ENCODE data around the gene MTR. TPM values are rescaled to one million over a fixed set of nuclear protein-coding genes. Genes with fewer than 3 reads are reported as not detected.

Gene MTR
- total RNA-seq, 2 experiments from 2014 or later: 22.3 to 63.8 TPM

DNA sequence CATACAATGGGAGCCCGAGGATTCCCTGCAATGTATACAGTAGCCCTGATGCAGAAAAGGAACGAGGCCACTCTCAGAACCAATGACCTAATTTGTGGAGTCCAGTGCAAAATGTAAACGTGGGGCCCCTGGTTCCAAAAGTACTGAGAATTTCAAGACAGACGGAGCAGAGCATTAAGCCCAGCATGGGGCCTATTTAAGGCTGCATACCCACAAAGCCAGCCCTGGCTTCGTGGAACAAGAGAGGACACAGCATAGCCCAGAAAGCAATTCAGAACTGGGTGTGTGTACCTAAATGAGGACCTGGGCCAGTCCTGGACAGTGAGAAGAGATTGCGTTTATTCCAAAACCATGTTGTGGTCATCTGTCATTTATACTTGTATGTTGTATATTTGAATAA is 153.9 kb downstream of the MTR start:
- ChIA-PET POLR2A (no interaction called here), CTCF (ENCODE audit: unreplicated experiment) (no interaction called here)
- no peaks in the 10 kb centered on the region for H3K9me3 ChIP-seq (ENCODE audit: low read length)
- no TSS peak for BruUV-seq (replicated peaks)
- H3K27ac ChIP-seq (ENCODE audit: low read depth, low read length, poor library complexity, severe bottlenecking): no peak overlapping the region
- TF ChIP-seq EZH2phosphoT487 (IDR thresholded peaks at IDR 0.05; ENCODE audit: borderline replicate concordance, low read depth, low read length): no peak
- TF ChIP-seq, protein P1, sequence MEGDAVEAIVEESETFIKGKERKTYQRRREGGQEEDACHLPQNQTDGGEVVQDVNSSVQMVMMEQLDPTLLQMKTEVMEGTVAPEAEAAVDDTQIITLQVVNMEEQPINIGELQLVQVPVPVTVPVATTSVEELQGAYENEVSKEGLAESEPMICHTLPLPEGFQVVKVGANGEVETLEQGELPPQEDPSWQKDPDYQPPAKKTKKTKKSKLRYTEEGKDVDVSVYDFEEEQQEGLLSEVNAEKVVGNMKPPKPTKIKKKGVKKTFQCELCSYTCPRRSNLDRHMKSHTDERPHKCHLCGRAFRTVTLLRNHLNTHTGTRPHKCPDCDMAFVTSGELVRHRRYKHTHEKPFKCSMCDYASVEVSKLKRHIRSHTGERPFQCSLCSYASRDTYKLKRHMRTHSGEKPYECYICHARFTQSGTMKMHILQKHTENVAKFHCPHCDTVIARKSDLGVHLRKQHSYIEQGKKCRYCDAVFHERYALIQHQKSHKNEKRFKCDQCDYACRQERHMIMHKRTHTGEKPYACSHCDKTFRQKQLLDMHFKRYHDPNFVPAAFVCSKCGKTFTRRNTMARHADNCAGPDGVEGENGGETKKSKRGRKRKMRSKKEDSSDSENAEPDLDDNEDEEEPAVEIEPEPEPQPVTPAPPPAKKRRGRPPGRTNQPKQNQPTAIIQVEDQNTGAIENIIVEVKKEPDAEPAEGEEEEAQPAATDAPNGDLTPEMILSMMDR (conservative IDR thresholded peaks at IDR 0.05; ENCODE audit: low read length): no peak
- H2AFZ ChIP-seq (ENCODE audit: low read length): no peak overlapping the region
- H3K36me3 ChIP-seq (ENCODE audit: insufficient read depth, low read length): no peaks in the 10 kb centered on the region
- intact Hi-C loops (cut with micrococcal nuclease; ENCODE audit: unreplicated experiment): no loop called here
- H3K79me2 ChIP-seq (ENCODE audit: insufficient read depth, low read depth, low read length): no peaks in the 10 kb centered on the region
- no peak for DNase-seq (ENCODE audit: low spot score)
- no peaks in the 10 kb centered on the region for H3K4me1 ChIP-seq (ENCODE audit: insufficient read depth, low read length, poor library complexity, severe bottlenecking)
- no peaks in the 10 kb centered on the region for H4K20me1 ChIP-seq (ENCODE audit: insufficient read depth, low read length)
- no peaks in the 10 kb centered on the region for H3K9me2 ChIP-seq (ENCODE audit: insufficient read depth, low read length)
- H3K4me3 ChIP-seq (ENCODE audit: low read depth, low read length, poor library complexity, severe bottlenecking): no peak overlapping the region
- H3K4me2 ChIP-seq (ENCODE audit: low read length): no peak overlapping the region

DNA sequence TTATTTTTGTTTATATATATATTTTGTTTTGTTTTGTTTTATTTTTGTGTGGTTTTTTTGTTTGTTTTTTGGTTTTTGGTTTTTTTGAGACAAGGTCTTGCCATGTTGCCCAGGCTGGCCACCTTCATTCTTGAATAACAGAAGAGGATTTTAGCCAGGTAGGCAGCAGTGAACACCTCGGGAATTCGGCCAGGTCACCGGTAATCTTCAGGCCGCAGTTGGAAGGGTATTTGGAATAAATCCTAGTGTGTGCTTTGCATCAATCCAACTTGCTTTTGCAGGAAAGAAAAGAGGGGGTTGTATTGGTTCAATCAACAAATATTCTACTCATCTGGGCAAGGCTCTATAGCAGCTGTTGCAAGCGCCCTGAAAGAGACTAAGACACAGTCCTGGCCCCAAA is 155.3 kb downstream of the MTR start:
- POLR2A ChIA-PET: interaction anchor here (0.6 kb wide), 1 partner anchor 553 kb away, joined by 3 read pairs; no protein-coding TSS in a partner anchor

GRCh38 chr1:236951672-236952071 is 156.6 kb downstream of the MTR start:
- intact Hi-C loops (cut with micrococcal nuclease; ENCODE audit: unreplicated experiment): no loop called here
- TF ChIP-seq, protein P1 (conservative IDR thresholded peaks at IDR 0.05; ENCODE audit: low read length): no peak
- no peak for TF ChIP-seq EZH2phosphoT487 (IDR thresholded peaks at IDR 0.05; ENCODE audit: borderline replicate concordance, low read depth, low read length)
- H3K9me2 ChIP-seq (ENCODE audit: insufficient read depth, low read length): no peaks in the 10 kb centered on the region
- no peak for DNase-seq (ENCODE audit: low spot score)
- H3K79me2 ChIP-seq (ENCODE audit: insufficient read depth, low read depth, low read length): no peaks in the 10 kb centered on the region
- H3K4me2 ChIP-seq (ENCODE audit: low read length): no peak overlapping the region
- no peak overlapping the region for H3K27ac ChIP-seq (ENCODE audit: low read depth, low read length, poor library complexity, severe bottlenecking)
- H4K20me1 ChIP-seq (ENCODE audit: insufficient read depth, low read length): no peaks in the 10 kb centered on the region
- no TSS peak for BruUV-seq (replicated peaks)
- ChIA-PET POLR2A (no interaction called here), CTCF (ENCODE audit: unreplicated experiment) (no interaction called here)
- no peaks in the 10 kb centered on the region for H3K9me3 ChIP-seq (ENCODE audit: low read length)
- H3K4me3 ChIP-seq (ENCODE audit: low read depth, low read length, poor library complexity, severe bottlenecking): no peak overlapping the region
- H3K36me3 ChIP-seq (ENCODE audit: insufficient read depth, low read length): no peaks in the 10 kb centered on the region
- H3K4me1 ChIP-seq (ENCODE audit: insufficient read depth, low read length, poor library complexity, severe bottlenecking): no peaks in the 10 kb centered on the region
- no peak overlapping the region for H2AFZ ChIP-seq (ENCODE audit: low read length)

More for the DNA sequence above, 155.3 kb downstream of the MTR start:
- no peak for TF ChIP-seq EZH2phosphoT487 (IDR thresholded peaks at IDR 0.05; ENCODE audit: borderline replicate concordance, low read depth, low read length)
- TF ChIP-seq, protein P1 (conservative IDR thresholded peaks at IDR 0.05; ENCODE audit: low read length): no peak
- Histone ChIP-seq H4K20me1 (ENCODE audit: insufficient read depth, low read length) (no peaks in the 10 kb centered on the region), H3K9me2 (ENCODE audit: insufficient read depth, low read length) (no peaks in the 10 kb centered on the region), H3K27ac (ENCODE audit: low read depth, low read length, poor library complexity, severe bottlenecking) (no peak overlapping the region), H3K9me3 (ENCODE audit: low read length) (no peaks in the 10 kb centered on the region), H3K4me3 (ENCODE audit: low read depth, low read length, poor library complexity, severe bottlenecking) (no peak overlapping the region), H3K4me2 (ENCODE audit: low read length) (no peak overlapping the region), H3K79me2 (ENCODE audit: insufficient read depth, low read depth, low read length) (no peaks in the 10 kb centered on the region), H3K36me3 (ENCODE audit: insufficient read depth, low read length) (no peaks in the 10 kb centered on the region), H2AFZ (ENCODE audit: low read length) (no peak overlapping the region), H3K4me1 (ENCODE audit: insufficient read depth, low read length, poor library complexity, severe bottlenecking) (no peaks in the 10 kb centered on the region)
- intact Hi-C loops (cut with micrococcal nuclease; ENCODE audit: unreplicated experiment): no loop called here
- CTCF ChIA-PET (ENCODE audit: unreplicated experiment): no interaction called here
- DNase-seq (ENCODE audit: low spot score): no peak
- no TSS peak for BruUV-seq (replicated peaks)

All from OCI-LY7 (cell line).